ENCODE data around the gene FGR. TPM values are rescaled to one million over a fixed set of nuclear protein-coding genes. Genes with fewer than 3 reads are reported as not detected.

Gene FGR
- total RNA-seq, 1 donor from 2014 or later: 28.6 TPM

DNA sequence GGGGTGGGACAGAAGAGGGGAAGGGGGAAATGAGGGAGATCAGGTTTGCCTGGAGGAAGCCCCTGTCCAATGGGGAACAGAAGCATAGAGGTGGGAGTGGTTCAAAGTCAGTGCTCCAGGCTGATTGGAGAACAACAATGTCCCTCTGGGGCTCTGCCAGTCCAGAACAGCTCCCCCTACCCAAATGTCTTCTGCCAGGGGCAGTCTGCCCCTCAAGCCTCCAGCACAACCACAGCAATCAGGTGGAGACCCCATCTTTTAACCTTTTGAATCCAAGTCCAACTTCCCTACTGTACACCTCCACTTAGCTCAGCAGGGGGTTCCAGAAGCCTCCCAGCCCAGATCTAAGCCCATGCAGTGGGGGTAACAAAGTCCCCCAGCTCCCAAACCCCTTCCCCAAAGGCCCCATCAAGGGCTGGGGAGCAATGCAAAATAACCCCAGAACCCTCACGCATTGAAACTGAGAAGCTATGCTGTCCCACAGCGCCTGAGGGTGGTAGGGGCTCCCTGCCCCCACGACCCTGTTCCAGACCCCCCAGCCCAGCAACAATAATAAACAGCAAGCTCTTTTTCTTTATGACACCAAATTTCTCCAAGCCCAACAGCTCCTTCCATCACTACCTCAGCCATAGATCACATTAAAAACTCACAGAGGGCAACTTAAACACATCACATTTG, 34.3 kb downstream of the FGR start:
- H3K27me3 Mint-ChIP-seq: no peaks in the 10 kb centered on the region
- no peak overlapping the region for H3K4me3 Mint-ChIP-seq
- H3K9me3 Mint-ChIP-seq: no peaks in the 10 kb centered on the region
- ATAC-seq (ENCODE audit: low read depth) (no peak), DNase-seq (no peak)
- peak overlapping the region; percentile 33 for H3K27ac Mint-ChIP-seq
- ChIA-PET POLR2A (interaction anchor here (0.7 to 2.5 kb wide), 6 partner anchors 29 to 182 kb away, joined by 3 to 9 read pairs (median 4); no protein-coding TSS in a partner anchor), CTCF (interaction anchor here (0.6 to 6.5 kb wide), 9 partner anchors 10 to 304 kb away, joined by 3 to 60 read pairs (median 4); partner anchors contain the start of gene IFI6)
- TF ChIP-seq, protein P1, sequence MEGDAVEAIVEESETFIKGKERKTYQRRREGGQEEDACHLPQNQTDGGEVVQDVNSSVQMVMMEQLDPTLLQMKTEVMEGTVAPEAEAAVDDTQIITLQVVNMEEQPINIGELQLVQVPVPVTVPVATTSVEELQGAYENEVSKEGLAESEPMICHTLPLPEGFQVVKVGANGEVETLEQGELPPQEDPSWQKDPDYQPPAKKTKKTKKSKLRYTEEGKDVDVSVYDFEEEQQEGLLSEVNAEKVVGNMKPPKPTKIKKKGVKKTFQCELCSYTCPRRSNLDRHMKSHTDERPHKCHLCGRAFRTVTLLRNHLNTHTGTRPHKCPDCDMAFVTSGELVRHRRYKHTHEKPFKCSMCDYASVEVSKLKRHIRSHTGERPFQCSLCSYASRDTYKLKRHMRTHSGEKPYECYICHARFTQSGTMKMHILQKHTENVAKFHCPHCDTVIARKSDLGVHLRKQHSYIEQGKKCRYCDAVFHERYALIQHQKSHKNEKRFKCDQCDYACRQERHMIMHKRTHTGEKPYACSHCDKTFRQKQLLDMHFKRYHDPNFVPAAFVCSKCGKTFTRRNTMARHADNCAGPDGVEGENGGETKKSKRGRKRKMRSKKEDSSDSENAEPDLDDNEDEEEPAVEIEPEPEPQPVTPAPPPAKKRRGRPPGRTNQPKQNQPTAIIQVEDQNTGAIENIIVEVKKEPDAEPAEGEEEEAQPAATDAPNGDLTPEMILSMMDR (IDR thresholded peaks at IDR 0.05): no peak
- intact Hi-C loops (cut with micrococcal nuclease): no loop called here
- H3K36me3 Mint-ChIP-seq (ENCODE audit: low read depth): peaks cover 2% of the 10 kb centered on the region
- peaks cover 42% of the 10 kb centered on the region for H3K4me1 Mint-ChIP-seq

DNA sequence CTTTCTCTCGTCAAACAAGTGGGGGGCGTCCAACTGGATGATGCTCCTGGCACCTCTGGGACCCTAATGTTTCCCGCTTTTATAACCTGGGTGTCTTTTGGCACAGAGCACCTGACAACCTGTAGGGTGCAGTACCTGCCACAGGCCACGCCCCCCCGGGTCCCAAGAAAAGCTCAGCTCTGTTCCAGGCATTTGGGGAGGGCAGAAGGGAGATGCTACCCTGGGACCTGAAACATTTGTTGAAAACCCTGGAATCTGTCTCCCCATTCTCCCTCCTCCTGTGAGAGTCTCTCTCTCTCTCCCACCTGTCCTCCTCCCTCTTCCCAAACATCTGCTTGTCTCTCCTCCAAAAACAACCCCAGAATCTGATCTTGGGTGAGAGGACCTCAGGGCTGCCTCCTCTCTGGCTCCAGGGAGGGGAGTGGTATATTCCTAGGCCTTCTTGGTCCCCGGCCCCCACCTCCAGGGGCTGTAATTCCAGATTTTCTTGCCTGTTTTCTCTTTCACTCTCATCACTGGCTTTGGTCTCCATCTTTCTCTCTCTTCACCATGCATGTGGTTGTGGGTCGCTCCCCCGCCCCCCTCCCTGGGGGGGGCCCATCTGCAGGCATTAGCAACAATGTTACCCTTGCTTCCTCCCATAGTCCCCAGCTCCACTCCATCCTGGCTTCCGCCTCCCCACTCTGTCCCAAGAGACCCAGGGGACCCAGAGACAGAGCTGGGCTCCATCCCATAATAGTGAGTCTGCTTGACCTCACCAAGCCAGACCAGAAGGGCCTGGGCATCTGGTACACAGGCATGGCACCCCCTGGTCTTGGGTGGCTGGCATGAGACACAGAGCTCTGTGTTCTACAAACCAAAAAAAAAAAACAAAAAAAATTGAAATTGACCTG, 35.1 kb downstream of the FGR start:
- POLR2A ChIA-PET: interaction anchor here (0.7 to 2.5 kb wide), 5 partner anchors 29 to 258 kb away, joined by 3 to 9 read pairs (median 4); partner anchors contain the start of gene SYTL1
- Mint-ChIP-seq H3K4me3 (no peak overlapping the region), H3K36me3 (ENCODE audit: low read depth) (peaks cover 2% of the 10 kb centered on the region), H3K4me1 (peaks cover 42% of the 10 kb centered on the region), H3K27ac (peak overlapping the region; percentile 5), H3K9me3 (no peaks in the 10 kb centered on the region), H3K27me3 (no peaks in the 10 kb centered on the region)
- DNase-seq: no peak
- TF ChIP-seq, protein P1 (IDR thresholded peaks at IDR 0.05): no peak
- no peak for ATAC-seq (ENCODE audit: low read depth)
- CTCF ChIA-PET: interaction anchor here (0.6 to 6.5 kb wide), 9 partner anchors 9 to 304 kb away, joined by 3 to 60 read pairs (median 3); partner anchors contain the start of gene IFI6
- intact Hi-C loops (cut with micrococcal nuclease): no loop called here

DNA sequence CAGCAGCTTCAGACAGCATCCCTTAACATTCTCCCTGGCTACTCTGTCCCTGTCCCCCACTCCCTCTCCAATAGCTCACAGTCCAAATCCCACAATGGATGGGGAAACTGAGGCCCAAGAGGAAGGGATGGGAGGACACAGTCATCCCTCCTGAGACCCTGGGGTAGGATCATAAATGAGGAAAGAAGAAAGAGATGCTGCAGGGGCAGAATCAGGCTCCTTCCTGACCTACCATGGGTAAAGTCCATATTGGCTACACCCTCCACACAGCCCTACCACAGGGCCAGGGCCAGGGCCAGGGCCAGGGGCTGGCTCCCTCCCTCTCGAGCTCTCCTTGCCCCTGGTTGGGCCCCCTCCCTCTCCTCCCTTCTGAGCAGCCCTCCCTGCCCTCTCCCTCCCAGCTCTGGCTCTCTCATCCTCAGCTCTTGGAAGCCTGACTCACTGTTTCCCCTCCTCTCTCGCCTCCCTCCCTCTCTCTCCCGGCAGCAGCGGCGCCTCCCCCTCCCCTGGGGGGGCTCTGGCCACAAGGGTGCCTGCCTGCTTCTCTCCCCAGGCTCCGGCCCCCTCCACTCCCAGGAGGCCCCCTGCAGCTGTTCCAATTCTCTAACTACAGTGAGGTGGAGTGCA, 36.0 kb downstream of the FGR start:
- H3K4me1 Mint-ChIP-seq: peaks cover 42% of the 10 kb centered on the region
- TF ChIP-seq, protein P1 (IDR thresholded peaks at IDR 0.05): no peak
- no peak overlapping the region for H3K4me3 Mint-ChIP-seq
- ATAC-seq (ENCODE audit: low read depth) (no peak), DNase-seq (no peak)
- H3K36me3 Mint-ChIP-seq (ENCODE audit: low read depth): peaks cover 2% of the 10 kb centered on the region
- CTCF ChIA-PET: interaction anchor here (0.7 to 4.4 kb wide), 5 partner anchors 8 to 196 kb away, joined by 3 to 18 read pairs (median 3); no protein-coding TSS in a partner anchor
- H3K27me3 Mint-ChIP-seq: no peaks in the 10 kb centered on the region
- H3K9me3 Mint-ChIP-seq: no peaks in the 10 kb centered on the region
- intact Hi-C loops (cut with micrococcal nuclease): no loop called here
- H3K27ac Mint-ChIP-seq: no peak overlapping the region
- POLR2A ChIA-PET: interaction anchor here (0.6 to 1.6 kb wide), 5 partner anchors 31 to 592 kb away, joined by 3 to 12 read pairs (median 4); partner anchors contain the start of genes SLC9A1 and SYTL1

DNA sequence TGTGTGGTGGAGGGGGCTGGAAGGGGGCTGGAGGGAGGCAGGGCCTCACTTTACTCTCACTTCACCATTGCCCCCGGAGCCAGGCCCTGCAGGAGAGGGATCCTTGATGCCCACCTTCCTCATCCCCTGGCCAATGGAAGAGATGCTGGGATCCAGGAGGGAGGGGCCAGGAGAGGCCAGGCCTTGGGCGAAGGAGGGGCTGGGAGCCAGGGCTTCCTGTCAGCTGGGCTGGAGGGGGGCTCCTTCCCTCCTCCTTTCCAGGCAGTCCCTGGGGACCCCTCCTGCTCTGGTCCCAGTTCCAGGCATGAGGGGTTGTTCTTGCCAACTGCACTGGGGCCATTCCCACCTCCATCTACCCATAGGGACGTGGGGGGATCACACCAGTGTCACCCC, 36.7 kb downstream of the FGR start:
- no peaks in the 10 kb centered on the region for H3K27me3 Mint-ChIP-seq
- no peaks in the 10 kb centered on the region for H3K36me3 Mint-ChIP-seq (ENCODE audit: low read depth)
- POLR2A ChIA-PET: no interaction called here
- H3K4me3 Mint-ChIP-seq: no peak overlapping the region
- peaks cover 40% of the 10 kb centered on the region for H3K4me1 Mint-ChIP-seq
- ATAC-seq (ENCODE audit: low read depth): no peak
- no peaks in the 10 kb centered on the region for H3K9me3 Mint-ChIP-seq
- CTCF ChIA-PET: interaction anchor here (0.9 kb wide), 1 partner anchor 41 kb away, joined by 4 read pairs; no protein-coding TSS in a partner anchor
- H3K27ac Mint-ChIP-seq: no peak overlapping the region
- intact Hi-C loops (cut with micrococcal nuclease): no loop called here
- DNase-seq: no peak
- TF ChIP-seq, protein P1 (IDR thresholded peaks at IDR 0.05): no peak

Data from activated B cell treated with CpG ODN at 0.5 μM for 24 hours (primary cell).